ENCODE measurements around the gene G6PC3.

DNA sequence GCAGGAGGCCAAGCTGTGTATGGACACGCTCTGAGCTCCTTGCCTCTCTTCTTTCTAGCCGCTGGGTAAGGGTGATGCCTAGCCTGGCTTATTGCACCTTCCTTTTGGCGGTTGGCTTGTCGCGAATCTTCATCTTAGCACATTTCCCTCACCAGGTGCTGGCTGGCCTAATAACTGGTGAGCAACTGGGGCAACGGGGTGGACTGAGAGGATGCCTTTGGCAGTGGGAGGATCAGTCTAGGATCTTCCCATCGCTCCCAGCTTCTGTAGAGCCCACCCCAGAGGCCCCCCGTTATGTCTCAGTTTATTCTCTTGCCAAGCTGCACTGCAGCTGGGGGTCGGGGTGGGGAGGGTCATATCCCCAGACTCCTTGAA lies 4.4 kb downstream of the G6PC3 start:
- TF ChIP-seq, protein P1, sequence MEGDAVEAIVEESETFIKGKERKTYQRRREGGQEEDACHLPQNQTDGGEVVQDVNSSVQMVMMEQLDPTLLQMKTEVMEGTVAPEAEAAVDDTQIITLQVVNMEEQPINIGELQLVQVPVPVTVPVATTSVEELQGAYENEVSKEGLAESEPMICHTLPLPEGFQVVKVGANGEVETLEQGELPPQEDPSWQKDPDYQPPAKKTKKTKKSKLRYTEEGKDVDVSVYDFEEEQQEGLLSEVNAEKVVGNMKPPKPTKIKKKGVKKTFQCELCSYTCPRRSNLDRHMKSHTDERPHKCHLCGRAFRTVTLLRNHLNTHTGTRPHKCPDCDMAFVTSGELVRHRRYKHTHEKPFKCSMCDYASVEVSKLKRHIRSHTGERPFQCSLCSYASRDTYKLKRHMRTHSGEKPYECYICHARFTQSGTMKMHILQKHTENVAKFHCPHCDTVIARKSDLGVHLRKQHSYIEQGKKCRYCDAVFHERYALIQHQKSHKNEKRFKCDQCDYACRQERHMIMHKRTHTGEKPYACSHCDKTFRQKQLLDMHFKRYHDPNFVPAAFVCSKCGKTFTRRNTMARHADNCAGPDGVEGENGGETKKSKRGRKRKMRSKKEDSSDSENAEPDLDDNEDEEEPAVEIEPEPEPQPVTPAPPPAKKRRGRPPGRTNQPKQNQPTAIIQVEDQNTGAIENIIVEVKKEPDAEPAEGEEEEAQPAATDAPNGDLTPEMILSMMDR (IDR thresholded peaks at IDR 0.05): no peak
- no peak for TF ChIP-seq ZFX (IDR thresholded peaks at IDR 0.05; ENCODE audit: borderline replicate concordance)
